Measurements from ENCODE around the gene NPW.

The NPW gene

DNA sequence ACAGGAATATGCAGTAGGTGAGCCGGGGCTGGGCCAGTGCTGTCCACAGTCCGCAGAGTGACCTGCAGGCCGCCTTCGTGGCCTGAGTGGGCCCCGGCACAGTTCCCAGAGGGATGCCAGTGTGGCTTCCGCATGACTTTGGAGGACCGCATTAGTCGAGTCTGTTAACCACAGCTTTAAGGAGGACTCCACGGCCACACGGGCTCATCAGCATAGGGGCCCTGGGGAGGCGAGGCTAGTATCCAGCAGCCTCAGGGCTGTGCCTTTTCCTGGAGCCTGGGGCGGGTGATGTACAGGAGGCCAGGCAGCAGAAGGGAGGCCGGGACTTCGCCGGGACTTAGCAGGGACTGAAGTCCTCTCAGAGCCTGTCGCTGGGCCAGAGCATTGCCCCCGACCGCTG, 41.4 kb downstream of the NPW start:
- TF ChIP-seq CREB5 (CRISPR knock-in tag; IDR thresholded peaks at IDR 0.05; ENCODE audit: low read depth) (no peak), PPARA (CRISPR knock-in tag; IDR thresholded peaks at IDR 0.05; ENCODE audit: borderline replicate concordance) (no peak), TOX (CRISPR knock-in tag; IDR thresholded peaks at IDR 0.05; ENCODE audit: borderline replicate concordance) (no peak), ZNF70 (CRISPR knock-in tag; IDR thresholded peaks at IDR 0.05) (no peak), ISL1 (CRISPR knock-in tag; IDR thresholded peaks at IDR 0.05) (no peak), ESRRG (CRISPR knock-in tag; IDR thresholded peaks at IDR 0.05) (no peak), CSDC2 (CRISPR knock-in tag; IDR thresholded peaks at IDR 0.05) (no peak), ZNF565 (CRISPR knock-in tag; conservative IDR thresholded peaks at IDR 0.05; ENCODE audit: low read depth) (no peak), RARB (CRISPR knock-in tag; IDR thresholded peaks at IDR 0.05) (no peak), BACH2 (CRISPR knock-in tag; IDR thresholded peaks at IDR 0.05; ENCODE audit: borderline replicate concordance) (no peak), ZFP30 (CRISPR knock-in tag; IDR thresholded peaks at IDR 0.05) (no peak), OSR1 (CRISPR knock-in tag; IDR thresholded peaks at IDR 0.05) (no peak), ARNTL (CRISPR knock-in tag; IDR thresholded peaks at IDR 0.05; ENCODE audit: borderline replicate concordance, low read depth) (no peak)
- ATAC-seq, result no peak

DNA sequence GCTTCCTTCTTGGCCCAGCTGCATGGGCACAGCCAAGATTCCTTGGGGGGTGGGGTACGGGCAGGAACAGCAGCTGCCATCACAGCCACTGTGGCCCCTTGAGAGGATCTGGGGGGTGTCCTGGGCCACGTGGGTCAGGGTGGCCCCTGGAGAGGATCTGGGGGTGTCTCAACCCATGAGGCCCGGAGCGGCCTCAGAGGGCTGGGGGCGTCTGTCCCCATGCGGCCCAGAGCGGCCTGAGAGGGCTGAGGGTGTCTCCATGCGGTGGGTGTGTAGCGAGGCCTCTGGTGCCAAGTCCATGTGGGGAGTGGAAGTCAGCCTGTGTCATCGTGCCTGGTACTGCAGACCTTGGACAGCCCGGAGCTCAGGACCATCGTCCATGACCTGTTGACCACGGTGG, 41.9 kb downstream of the NPW start:
- TF ChIP-seq ARNTL (CRISPR knock-in tag; IDR thresholded peaks at IDR 0.05; ENCODE audit: borderline replicate concordance, low read depth), result no peak
- no peak for TF ChIP-seq GLIS3 (CRISPR knock-in tag; IDR thresholded peaks at IDR 0.05)
- TF ChIP-seq RARB (CRISPR knock-in tag; IDR thresholded peaks at IDR 0.05), result no peak
- TF ChIP-seq BACH2 (CRISPR knock-in tag; IDR thresholded peaks at IDR 0.05; ENCODE audit: borderline replicate concordance), result no peak
- no peak for TF ChIP-seq ZC3H10 (CRISPR knock-in tag; IDR thresholded peaks at IDR 0.05)
- no peak for TF ChIP-seq ZFP3 (CRISPR knock-in tag; IDR thresholded peaks at IDR 0.05)
- TF ChIP-seq, protein P1, sequence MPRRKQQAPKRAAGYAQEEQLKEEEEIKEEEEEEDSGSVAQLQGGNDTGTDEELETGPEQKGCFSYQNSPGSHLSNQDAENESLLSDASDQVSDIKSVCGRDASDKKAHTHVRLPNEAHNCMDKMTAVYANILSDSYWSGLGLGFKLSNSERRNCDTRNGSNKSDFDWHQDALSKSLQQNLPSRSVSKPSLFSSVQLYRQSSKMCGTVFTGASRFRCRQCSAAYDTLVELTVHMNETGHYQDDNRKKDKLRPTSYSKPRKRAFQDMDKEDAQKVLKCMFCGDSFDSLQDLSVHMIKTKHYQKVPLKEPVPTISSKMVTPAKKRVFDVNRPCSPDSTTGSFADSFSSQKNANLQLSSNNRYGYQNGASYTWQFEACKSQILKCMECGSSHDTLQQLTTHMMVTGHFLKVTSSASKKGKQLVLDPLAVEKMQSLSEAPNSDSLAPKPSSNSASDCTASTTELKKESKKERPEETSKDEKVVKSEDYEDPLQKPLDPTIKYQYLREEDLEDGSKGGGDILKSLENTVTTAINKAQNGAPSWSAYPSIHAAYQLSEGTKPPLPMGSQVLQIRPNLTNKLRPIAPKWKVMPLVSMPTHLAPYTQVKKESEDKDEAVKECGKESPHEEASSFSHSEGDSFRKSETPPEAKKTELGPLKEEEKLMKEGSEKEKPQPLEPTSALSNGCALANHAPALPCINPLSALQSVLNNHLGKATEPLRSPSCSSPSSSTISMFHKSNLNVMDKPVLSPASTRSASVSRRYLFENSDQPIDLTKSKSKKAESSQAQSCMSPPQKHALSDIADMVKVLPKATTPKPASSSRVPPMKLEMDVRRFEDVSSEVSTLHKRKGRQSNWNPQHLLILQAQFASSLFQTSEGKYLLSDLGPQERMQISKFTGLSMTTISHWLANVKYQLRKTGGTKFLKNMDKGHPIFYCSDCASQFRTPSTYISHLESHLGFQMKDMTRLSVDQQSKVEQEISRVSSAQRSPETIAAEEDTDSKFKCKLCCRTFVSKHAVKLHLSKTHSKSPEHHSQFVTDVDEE (CRISPR knock-in tag; IDR thresholded peaks at IDR 0.05), result no peak
- no peak for TF ChIP-seq CSRNP3 (CRISPR knock-in tag; IDR thresholded peaks at IDR 0.05)
- no peak for TF ChIP-seq TOX (CRISPR knock-in tag; IDR thresholded peaks at IDR 0.05; ENCODE audit: borderline replicate concordance)
- TF ChIP-seq TCF4 (CRISPR knock-in tag; IDR thresholded peaks at IDR 0.05; ENCODE audit: borderline replicate concordance), result no peak
- no peak for TF ChIP-seq ISL1 (CRISPR knock-in tag; IDR thresholded peaks at IDR 0.05)
- ATAC-seq, result no peak

DNA sequence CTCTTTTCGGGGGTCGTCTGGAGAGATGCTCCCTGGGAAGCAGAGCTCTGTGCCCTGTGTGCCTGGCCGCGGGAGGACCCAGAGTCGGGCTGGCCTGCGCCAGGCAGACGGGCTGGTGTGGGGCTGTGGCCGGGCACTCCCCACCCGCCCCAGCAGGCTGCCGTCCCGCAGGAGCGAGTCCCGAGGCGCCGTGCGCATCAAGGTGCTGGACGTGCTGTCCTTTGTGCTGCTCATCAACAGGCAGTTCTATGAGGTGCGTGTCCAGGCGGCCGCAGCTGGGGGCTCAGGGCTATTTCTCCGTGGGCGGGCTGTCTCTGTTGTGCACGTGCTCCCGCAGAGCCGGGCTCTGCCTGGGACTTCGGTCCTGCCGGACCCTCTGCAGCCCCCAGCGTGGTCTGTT, 43.2 kb downstream of the NPW start:
- TF ChIP-seq RARB (CRISPR knock-in tag; IDR thresholded peaks at IDR 0.05) (no peak), ZNF565 (CRISPR knock-in tag; conservative IDR thresholded peaks at IDR 0.05; ENCODE audit: low read depth) (no peak), CSRNP3 (CRISPR knock-in tag; IDR thresholded peaks at IDR 0.05) (no peak), ZFP3 (CRISPR knock-in tag; IDR thresholded peaks at IDR 0.05) (no peak), ZC3H10 (CRISPR knock-in tag; IDR thresholded peaks at IDR 0.05) (no peak), BACH2 (CRISPR knock-in tag; IDR thresholded peaks at IDR 0.05; ENCODE audit: borderline replicate concordance) (no peak), PPARA (CRISPR knock-in tag; IDR thresholded peaks at IDR 0.05; ENCODE audit: borderline replicate concordance) (no peak), GLIS3 (CRISPR knock-in tag; IDR thresholded peaks at IDR 0.05) (no peak), CREB5 (CRISPR knock-in tag; IDR thresholded peaks at IDR 0.05; ENCODE audit: low read depth) (no peak), OSR1 (CRISPR knock-in tag; IDR thresholded peaks at IDR 0.05) (no peak), ESRRG (CRISPR knock-in tag; IDR thresholded peaks at IDR 0.05) (no peak)
- ATAC-seq, result no peak
